22Rv1 (cell line): Measurements from ENCODE around the gene UCHL3.

ENCODE experiments used
- H3K27ac ChIP-seq: fragments of 450-650 bp; 2 replicates; pipeline ENCODE4 v1.5.1; 2017
- ZFX ChIP-seq: fragments of 450-650 bp; IDR thresholded peaks from 2 replicates; pipeline ENCODE4 v1.6.1; 2017; ENCODE audit warnings: antibody characterized with exemption, borderline replicate concordance
- TF ChIP-seq, protein P1 (sequence below): fragments of 450-650 bp; IDR thresholded peaks from 2 replicates; pipeline ENCODE4 v1.5.1; 2017; ENCODE audit warnings: mild to moderate bottlenecking

Gene UCHL3

DNA sequence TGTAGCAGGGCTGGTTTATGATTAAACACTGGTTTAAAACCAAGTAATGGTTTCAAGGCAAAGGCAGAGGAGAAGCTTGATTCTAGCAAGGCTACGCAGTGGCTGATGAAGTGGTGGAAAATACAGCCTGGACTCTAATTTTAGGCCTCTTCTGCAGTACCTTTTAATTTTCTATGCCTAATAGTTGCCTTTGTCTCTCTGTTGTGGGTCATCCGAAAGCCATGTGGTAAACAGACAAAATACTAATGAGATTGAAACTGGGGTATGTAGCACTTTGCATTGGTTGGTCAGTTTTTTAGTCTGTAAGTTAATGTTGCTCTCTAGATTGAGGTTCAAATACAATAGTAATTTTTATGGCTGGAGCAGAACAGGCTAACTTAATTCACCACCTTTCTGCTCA is 89.9 kb downstream of the UCHL3 start:
- H3K27ac ChIP-seq: no peak overlapping the region
- TF ChIP-seq, protein P1, sequence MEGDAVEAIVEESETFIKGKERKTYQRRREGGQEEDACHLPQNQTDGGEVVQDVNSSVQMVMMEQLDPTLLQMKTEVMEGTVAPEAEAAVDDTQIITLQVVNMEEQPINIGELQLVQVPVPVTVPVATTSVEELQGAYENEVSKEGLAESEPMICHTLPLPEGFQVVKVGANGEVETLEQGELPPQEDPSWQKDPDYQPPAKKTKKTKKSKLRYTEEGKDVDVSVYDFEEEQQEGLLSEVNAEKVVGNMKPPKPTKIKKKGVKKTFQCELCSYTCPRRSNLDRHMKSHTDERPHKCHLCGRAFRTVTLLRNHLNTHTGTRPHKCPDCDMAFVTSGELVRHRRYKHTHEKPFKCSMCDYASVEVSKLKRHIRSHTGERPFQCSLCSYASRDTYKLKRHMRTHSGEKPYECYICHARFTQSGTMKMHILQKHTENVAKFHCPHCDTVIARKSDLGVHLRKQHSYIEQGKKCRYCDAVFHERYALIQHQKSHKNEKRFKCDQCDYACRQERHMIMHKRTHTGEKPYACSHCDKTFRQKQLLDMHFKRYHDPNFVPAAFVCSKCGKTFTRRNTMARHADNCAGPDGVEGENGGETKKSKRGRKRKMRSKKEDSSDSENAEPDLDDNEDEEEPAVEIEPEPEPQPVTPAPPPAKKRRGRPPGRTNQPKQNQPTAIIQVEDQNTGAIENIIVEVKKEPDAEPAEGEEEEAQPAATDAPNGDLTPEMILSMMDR: no peak
- no peak for TF ChIP-seq ZFX

DNA sequence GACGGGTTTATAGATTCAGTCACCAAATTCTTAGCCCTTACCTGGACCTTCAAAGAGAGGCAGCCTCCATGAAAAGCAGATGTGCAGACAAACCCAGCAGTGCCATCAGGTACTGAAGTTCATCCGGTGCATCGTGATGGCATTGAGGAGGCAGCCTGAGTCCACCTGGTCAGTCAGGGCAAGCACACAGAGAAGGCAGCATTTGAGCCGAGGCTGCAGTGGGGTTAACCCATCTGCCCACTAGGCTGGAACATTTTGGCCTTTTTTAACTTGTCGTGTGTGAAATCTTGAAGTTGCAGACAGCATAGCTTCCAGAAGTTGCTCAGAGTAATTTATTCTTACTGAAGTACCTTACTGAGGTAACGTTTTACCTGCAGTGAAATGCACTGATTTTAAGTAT is 91.4 kb downstream of the UCHL3 start:
- no peak for TF ChIP-seq ZFX
- TF ChIP-seq, protein P1: no peak
- H3K27ac ChIP-seq: no peak overlapping the region

DNA sequence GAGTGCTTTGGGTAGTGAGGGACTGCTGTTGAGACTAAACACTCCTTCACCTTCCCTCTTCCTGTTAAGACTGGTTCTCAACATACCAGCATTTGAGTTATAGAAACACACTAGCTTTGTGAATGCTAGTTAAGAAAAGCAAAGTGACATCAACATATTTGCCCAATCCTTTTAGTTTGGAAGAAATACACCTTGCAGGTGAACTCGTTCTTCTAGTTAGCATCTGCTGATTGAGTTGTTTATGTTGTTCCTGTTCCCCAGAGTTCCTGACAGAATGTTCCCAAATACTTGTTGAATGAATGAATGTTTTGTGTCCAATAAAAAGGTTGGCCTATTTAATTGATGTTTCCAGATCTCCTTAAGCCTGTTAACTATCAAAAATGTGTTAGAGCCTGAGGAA is 93.6 kb downstream of the UCHL3 start:
- no peak overlapping the region for H3K27ac ChIP-seq
- TF ChIP-seq, protein P1: no peak
- no peak for TF ChIP-seq ZFX

DNA sequence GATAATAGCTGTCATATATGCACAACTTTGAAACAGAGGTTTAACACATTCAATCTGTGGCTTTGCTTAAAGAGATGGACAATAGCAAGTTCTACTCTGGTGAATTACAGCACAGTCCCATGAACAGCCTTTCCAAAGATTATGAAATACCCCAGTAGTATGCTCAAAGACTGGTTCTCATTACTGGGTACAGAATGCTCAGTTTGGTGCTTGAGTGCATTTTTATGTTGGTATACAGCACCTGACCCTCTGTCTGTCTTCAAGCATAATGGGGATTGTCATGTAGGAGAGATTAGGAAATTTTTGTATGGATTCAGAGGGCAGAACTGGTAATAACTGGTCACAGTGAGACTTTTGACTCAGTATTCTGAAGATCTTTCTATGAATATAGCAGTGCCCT is 94.1 kb downstream of the UCHL3 start:
- TF ChIP-seq, protein P1: no peak
- no peak for TF ChIP-seq ZFX
- H3K27ac ChIP-seq: no peak overlapping the region

DNA sequence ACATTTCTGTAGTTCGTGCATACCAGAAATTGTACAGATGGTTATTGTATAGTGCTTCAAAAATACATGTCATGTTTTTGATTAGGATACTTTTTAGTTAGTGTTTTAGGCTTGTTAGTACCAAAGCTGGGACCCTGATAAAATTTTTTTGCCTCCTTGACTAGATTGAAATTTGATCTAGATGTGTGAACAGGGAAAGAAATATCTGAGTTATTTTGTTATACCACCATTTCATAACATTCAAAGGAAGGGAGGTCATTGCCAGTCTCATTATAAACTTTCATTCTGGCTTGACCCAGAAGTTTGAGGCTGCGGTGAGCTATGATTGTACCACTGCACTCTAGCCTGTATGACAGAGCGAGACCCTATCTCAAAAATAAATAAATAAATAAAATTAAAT is 95.5 kb downstream of the UCHL3 start:
- no peak overlapping the region for H3K27ac ChIP-seq
- TF ChIP-seq, protein P1: no peak
- no peak for TF ChIP-seq ZFX

DNA sequence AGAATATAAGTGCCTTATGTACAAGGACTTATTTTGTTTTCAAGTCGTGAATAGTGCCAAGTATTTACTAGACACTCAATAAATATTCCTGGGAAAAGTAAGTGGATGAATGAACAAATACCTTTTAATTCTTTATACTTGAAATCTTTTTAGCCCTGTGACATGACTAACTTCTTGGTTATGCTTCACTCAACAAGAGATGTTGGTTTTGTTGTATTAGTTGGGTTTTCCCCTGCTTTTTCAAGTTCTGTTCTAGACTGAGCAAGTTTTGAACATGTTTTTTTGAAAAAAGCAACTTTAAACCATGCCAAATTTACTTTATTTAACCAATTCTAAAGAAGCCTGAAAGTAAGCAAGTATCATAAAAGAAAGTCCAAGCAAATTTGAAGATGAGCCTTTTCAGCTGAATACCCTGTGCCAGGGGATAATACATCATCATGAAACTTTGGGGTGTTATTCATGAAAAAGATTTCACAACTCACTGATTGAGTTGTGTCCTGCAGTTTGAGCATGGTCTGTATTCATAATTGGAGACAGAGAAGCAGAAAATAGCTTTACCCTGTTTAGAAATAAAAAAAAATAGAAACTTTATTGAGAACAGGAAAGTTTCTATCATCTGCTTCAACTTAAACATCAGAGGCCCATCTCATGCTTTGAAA is 97.7 kb downstream of the UCHL3 start:
- no peak overlapping the region for H3K27ac ChIP-seq
- TF ChIP-seq, protein P1: no peak
- no peak for TF ChIP-seq ZFX

DNA sequence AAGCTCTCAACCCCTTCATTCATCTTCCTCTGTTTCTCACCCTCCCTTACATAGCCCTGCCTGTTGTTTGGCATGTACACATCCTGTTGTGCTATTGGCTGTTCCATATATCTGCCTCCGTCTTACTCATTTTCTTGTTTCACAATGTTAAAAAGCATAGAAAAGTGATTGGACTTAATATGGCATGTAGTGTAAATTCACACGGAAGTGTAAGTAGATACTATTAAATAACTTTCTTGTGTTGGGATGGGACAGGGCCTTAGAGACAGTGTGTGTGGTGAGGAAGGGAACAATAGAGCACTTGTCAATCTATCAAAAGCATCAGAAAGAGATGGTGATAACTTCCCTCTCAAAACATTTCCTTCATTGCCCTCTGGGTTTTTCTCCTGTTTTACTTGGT is 98.9 kb downstream of the UCHL3 start:
- no peak overlapping the region for H3K27ac ChIP-seq
- TF ChIP-seq, protein P1: no peak
- no peak for TF ChIP-seq ZFX
